SH-SY5Y (cell line): Measurements from ENCODE around the gene RDH5.

Experiments
- GATA2 ChIP-seq: IDR thresholded peaks from 2 replicates; pipeline ENCODE4 v1.6.1; 2011; ENCODE audit warnings: mild to moderate bottlenecking, low read depth, low read length
- GATA3 ChIP-seq: IDR thresholded peaks from 2 replicates; pipeline ENCODE4 v1.6.1; 2011; ENCODE audit warnings: low read depth, mild to moderate bottlenecking, low read length, moderate library complexity

DNA sequence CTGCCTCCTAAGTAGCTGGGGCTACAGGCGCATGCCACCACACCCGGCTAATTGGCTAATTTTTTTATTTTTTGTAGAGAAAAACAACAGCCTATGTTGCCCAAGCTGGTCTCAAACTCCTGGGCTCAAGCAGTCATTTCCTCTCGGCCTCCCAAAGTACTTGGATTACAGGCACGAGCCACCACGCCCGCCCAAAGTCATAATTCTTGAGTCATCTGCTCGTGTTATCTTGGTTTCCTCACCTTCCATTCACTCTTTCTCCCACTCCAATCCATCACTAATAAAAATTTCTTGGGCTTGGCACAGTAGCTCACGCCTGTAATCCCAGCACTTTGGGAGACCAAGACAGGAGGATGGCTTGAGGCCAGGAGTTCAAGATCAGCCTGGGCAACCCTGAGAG lies 44.5 kb upstream of the RDH5 start:
- TF ChIP-seq GATA2 (no peak), GATA3 (no peak)
